Liver (tissue), 9 donors: ENCODE measurements around the gene NKX1-2. TPM values are rescaled to one million over a fixed set of nuclear protein-coding genes. Genes with fewer than 3 reads are reported as not detected.

Experiments used
- DNase-seq: peaks from one replicate; pipeline ENCODE4 v3.0.0-alpha.2; 2017; ENCODE audit warnings: low spot score
- H3K27ac ChIP-seq, 2 donors: one replicate each; pipeline ENCODE4 v1.7.0; 2013; ENCODE audit warnings: inconsistent platforms in 2 of 2, low read length in 2 of 2, control low read depth in 1 of 2, low read depth in 1 of 2, mild to moderate bottlenecking in 1 of 2
- H3K27me3 ChIP-seq, 4 donors: one replicate each; pipeline versions ENCODE4 v1.6.1 to v1.7.0; 2013; ENCODE audit warnings: low read length in 3 of 4, inconsistent platforms in 1 of 4, mild to moderate bottlenecking in 1 of 4, moderate library complexity in 1 of 4; ENCODE audit not compliant: control insufficient read depth in 4 of 4, insufficient read depth in 4 of 4
- H3K36me3 ChIP-seq, 4 donors: one replicate each; pipeline versions ENCODE4 v1.6.1 to v1.7.0; 2013; ENCODE audit warnings: low read length in 3 of 4, mild to moderate bottlenecking in 3 of 4, low read depth in 1 of 4, moderate library complexity in 1 of 4; ENCODE audit not compliant: control insufficient read depth in 4 of 4, insufficient read depth in 3 of 4
- H3K4me1 ChIP-seq, 4 donors: one replicate each; pipeline versions ENCODE4 v1.6.1 to v1.7.0; 2013; ENCODE audit warnings: low read length in 3 of 4, mild to moderate bottlenecking in 3 of 4, moderate library complexity in 1 of 4; ENCODE audit not compliant: control insufficient read depth in 4 of 4, insufficient read depth in 4 of 4
- H3K4me3 ChIP-seq, 3 donors: one replicate each; pipeline versions ENCODE4 v1.6.1 to v1.7.0; 2013; ENCODE audit warnings: low read length in 3 of 3, control low read depth in 1 of 3, low read depth in 1 of 3, mild to moderate bottlenecking in 1 of 3
- H3K9ac ChIP-seq, 2 donors: one replicate each; pipeline ENCODE4 v1.7.0; 2013; ENCODE audit warnings: low read length in 2 of 2, mild to moderate bottlenecking in 2 of 2, moderate library complexity in 2 of 2, control low read depth in 1 of 2, low read depth in 1 of 2
- H3K9me3 ChIP-seq, 4 donors: one replicate each; pipeline versions ENCODE4 v1.6.1 to v1.7.0; 2013; ENCODE audit warnings: low read length in 3 of 4; ENCODE audit not compliant: control insufficient read depth in 4 of 4
- ATF3 ChIP-seq: IDR thresholded peaks from 2 replicates; pipeline ENCODE4 v1.6.1; 2016; ENCODE audit warnings: antibody characterized with exemption
- FOXA1 ChIP-seq: IDR thresholded peaks from 2 replicates; pipeline ENCODE4 v1.6.1; 2016; ENCODE audit warnings: antibody characterized with exemption
- FOXA2 ChIP-seq: IDR thresholded peaks from 2 replicates; pipeline ENCODE4 v1.6.1; 2016; ENCODE audit warnings: antibody characterized with exemption
- GABPA ChIP-seq, 2 donors: IDR thresholded peaks in 1 of 2; conservative IDR thresholded peaks in 1 of 2; 2 replicates each; pipeline ENCODE4 v1.6.1; 2016; ENCODE audit warnings: antibody characterized with exemption in 2 of 2, mild to moderate bottlenecking in 1 of 2, moderate library complexity in 1 of 2
- HNF4A ChIP-seq, 2 donors: conservative IDR thresholded peaks; 2 replicates each; pipeline ENCODE4 v1.6.1; 2016; ENCODE audit warnings: antibody characterized with exemption in 2 of 2, mild to moderate bottlenecking in 2 of 2
- HNF4G ChIP-seq: IDR thresholded peaks from 2 replicates; pipeline ENCODE4 v1.6.1; 2016; ENCODE audit warnings: antibody characterized with exemption
- JUND ChIP-seq, 2 donors: IDR thresholded peaks; 2 replicates each; pipeline ENCODE4 v1.6.1; 2016; ENCODE audit warnings: antibody characterized with exemption in 2 of 2
- MAX ChIP-seq: IDR thresholded peaks from 2 replicates; pipeline ENCODE4 v1.6.1; 2016; ENCODE audit warnings: antibody characterized with exemption
- NR2F2 ChIP-seq: IDR thresholded peaks from 2 replicates; pipeline ENCODE4 v1.6.1; 2016; ENCODE audit warnings: antibody characterized with exemption
- REST ChIP-seq: IDR thresholded peaks from 2 replicates; pipeline ENCODE4 v1.6.1; 2016; ENCODE audit warnings: antibody characterized with exemption, mild to moderate bottlenecking
- RXRA ChIP-seq, 2 donors: IDR thresholded peaks; 2 replicates each; pipeline ENCODE4 v1.6.1; 2017 to 2018; ENCODE audit warnings: antibody characterized with exemption in 2 of 2, mild to moderate bottlenecking in 1 of 2
- SP1 ChIP-seq: IDR thresholded peaks from 2 replicates; pipeline ENCODE4 v1.6.1; 2018; ENCODE audit warnings: antibody characterized with exemption, mild to moderate bottlenecking
- WGBS: extraction: QIAGEN DNeasy Blood & Tissue Kit; methylation state at CpG from one replicate; pipeline ENCODE4 v1.1.7; 2013; 5-methylcytosine and 5-hydroxymethylcytosine counted together
- polyA plus RNA-seq, 2 donors: library from polyadenylated mRNA; stranded (reverse) in 1 of 2; unstranded in 1 of 2; fragments of 200-250 nt in 1 of 2; fragments of >200 nt in 1 of 2; fragmentation: Nextera tagmentation in 1 of 2; extraction: Ambion mirVana in 1 of 2; gene quantifications; one replicate each; pipeline versions ENCODE4 v1.2.1 to v1.2.3, GENCODE V29; 2013 to 2015
- total RNA-seq, 2 donors: library from RNA; depleted of rRNA; stranded (reverse); fragments of >200 nt; gene quantifications; one replicate each; pipeline ENCODE4 v1.2.3, GENCODE V29; 2014
- donor health status: healthy.
- donor health status: healthy.
- donor health status: healthy.
- donor health status: healthy.
- donor health status: healthy.

Gene NKX1-2
- total and polyA plus RNA-seq, 4 donors: not detected

- TF ChIP-seq HNF4A (conservative IDR thresholded peaks at IDR 0.05) (no peak), HNF4G (no peak), ATF3 (no peak), GABPA (IDR thresholded peaks at IDR 0.05 in 1 of 2, conservative IDR thresholded peaks at IDR 0.05 in 1 of 2) (no peak)
- DNase-seq: no peak
- Histone ChIP-seq H3K9ac (no peak overlapping the region), H3K4me3 (no peak overlapping the region), H3K27ac (no peak overlapping the region), H3K4me1 (peaks cover 9 to 28% (median 20%) of the 10 kb centered on the region in 4 donors), H3K27me3 (peaks cover 5 to 31% (median 20%) of the 10 kb centered on the region in 4 donors), H3K9me3 (no peaks in the 10 kb centered on the region), H3K36me3 (no peaks in the 10 kb centered on the region)
- WGBS: 18% methylated on average over 5 of the region's 5 CpGs
Measured at GRCh38 chr10:124450783-124451057, 885 bp upstream of the NKX1-2 start.

DNA sequence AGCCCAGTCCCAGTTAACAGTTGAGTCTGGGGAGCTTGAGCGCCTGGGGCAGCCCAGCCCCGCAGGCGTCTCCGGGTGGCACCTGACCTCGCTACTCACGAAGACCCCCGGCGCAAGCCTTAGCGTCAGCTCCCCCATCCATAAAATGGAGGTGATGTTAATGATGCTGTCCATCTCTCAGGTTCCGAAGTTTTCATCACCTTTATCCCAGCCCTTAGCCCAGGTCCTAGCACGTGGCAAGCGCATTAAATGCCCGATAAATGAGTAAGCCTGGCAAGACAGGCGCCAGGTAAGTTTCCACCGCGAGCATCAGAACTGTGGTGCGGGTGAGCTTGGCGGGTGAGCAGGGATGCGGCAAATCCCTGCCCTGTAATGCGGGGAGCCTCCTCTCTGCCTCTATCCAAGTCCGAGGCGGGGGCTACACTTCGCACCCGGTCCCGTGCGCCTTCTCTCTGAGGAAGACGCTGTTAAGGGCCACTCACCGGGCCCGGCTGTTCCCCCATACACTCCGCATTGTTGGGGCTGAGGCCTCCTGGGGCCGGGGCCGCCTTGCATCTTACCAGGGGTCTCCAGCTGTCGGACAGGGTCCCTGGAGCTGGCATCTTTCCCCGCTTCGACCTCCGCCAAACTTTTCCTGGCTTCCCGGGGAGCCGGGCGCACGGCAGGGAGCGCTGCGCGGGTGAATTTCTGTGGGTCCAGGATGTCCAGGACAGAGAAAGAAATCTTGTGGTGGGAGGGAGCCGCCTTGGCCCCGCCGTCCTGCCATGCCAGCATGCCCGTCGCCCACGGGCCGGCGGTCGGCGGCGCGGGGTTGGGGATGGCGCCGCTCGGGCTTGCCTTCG is 444 bp downstream of the NKX1-2 start:
- TF ChIP-seq REST (peak; percentile 38), SP1 (no peak)
- peaks cover 9 to 28% (median 20%) of the 10 kb centered on the region in 4 donors for H3K4me1 ChIP-seq
- H3K27me3 ChIP-seq: peaks cover 5 to 26% (median 20%) of the 10 kb centered on the region in 4 donors
- no peak overlapping the region for H3K9ac ChIP-seq
- WGBS: 4% methylated on average over 59 of the region's 59 CpGs
- no peaks in the 10 kb centered on the region for H3K9me3 ChIP-seq
- DNase-seq: no peak
- no peaks in the 10 kb centered on the region for H3K36me3 ChIP-seq
- no peak overlapping the region for H3K27ac ChIP-seq
- peak overlapping the region in 1 of 3 donors; percentile 38 for H3K4me3 ChIP-seq

DNA sequence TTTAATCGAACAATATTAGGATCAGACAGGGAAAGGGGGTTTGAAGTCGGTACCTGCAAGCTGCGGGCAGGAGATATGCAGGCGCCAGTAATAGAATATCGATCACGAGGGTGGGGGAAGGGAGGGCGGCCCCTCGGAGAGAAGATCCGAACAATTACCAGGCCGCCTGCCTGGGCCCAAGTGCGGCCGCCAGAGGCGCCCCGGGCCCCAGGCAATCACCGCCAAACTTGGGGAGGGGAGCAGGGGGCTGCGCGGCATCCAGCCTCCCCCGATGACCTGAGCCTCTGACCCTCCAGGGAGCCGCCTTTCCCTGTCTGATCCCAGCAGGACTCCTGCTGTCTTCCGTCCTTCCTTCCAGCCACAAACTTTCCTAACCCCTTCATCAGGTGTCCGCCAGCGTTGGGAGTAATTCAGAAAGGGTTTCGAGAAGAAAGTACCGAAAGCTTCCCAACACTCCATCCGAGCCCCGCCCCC is 1.1 kb downstream of the NKX1-2 start:
- no peak overlapping the region for H3K4me3 ChIP-seq
- TF ChIP-seq REST (no peak), FOXA1 (no peak), ATF3 (no peak), JUND (IDR thresholded peaks at IDR 0.05) (no peak), MAX (no peak), NR2F2 (no peak), HNF4A (conservative IDR thresholded peaks at IDR 0.05) (no peak), RXRA (IDR thresholded peaks at IDR 0.05) (no peak), FOXA2 (no peak)
- H3K4me1 ChIP-seq: peaks cover 9 to 28% (median 20%) of the 10 kb centered on the region in 4 donors
- WGBS: 4% methylated on average over 26 of the region's 26 CpGs
- no peaks in the 10 kb centered on the region for H3K9me3 ChIP-seq
- no peak overlapping the region for H3K27ac ChIP-seq
- DNase-seq: no peak
- H3K36me3 ChIP-seq: no peaks in the 10 kb centered on the region
- no peak overlapping the region for H3K9ac ChIP-seq
- peaks cover 5 to 21% (median 18%) of the 10 kb centered on the region in 4 donors for H3K27me3 ChIP-seq
